Astrocyte (in vitro differentiated cells and primary cell): Measurements from ENCODE around the gene SPTBN5.

Source experiments
- CTCF ChIP-seq: IDR thresholded peaks from 2 replicates; pipeline ENCODE4 v1.5.1; 2011; ENCODE audit warnings: low read depth, mild to moderate bottlenecking, inconsistent platforms, low read length, moderate library complexity; ENCODE audit not compliant: insufficient read depth
- EZH2 ChIP-seq: IDR thresholded peaks from 2 replicates; pipeline ENCODE4 v1.6.1; 2012; ENCODE audit warnings: mild to moderate bottlenecking, low read length, inconsistent platforms; ENCODE audit not compliant: insufficient read depth

- TF ChIP-seq CTCF (no peak), EZH2 (no peak)
These were observed 42.3 kb upstream of the SPTBN5 start for GRCh38 chr15:41936155-41936554.
